Keratinocyte (primary cell): ENCODE data around the gene CDH6.

Experiments used
- EZH2 ChIP-seq: IDR thresholded peaks from one replicate; pipeline ENCODE4 v1.6.1; 2012; ENCODE audit warnings: inconsistent platforms, mild to moderate bottlenecking, low read length, moderate library complexity
- TF ChIP-seq, protein P1 (sequence below), 3 experiments: IDR thresholded peaks in 1 of 3; conservative IDR thresholded peaks in 1 of 3; optimal IDR thresholded peaks in 1 of 3; 2 replicates in 2 of 3; 3 replicates in 1 of 3; pipeline versions ENCODE3 to v1.5.1; 2011; ENCODE audit warnings: low read length in 3 of 3, mild to moderate bottlenecking in 3 of 3, moderate library complexity in 2 of 3, control low read depth in 1 of 3, inconsistent platforms in 1 of 3; ENCODE audit not compliant: insufficient read depth in 2 of 3; ENCODE audit errors: extremely low read depth in 1 of 3

- TF ChIP-seq, protein P1, sequence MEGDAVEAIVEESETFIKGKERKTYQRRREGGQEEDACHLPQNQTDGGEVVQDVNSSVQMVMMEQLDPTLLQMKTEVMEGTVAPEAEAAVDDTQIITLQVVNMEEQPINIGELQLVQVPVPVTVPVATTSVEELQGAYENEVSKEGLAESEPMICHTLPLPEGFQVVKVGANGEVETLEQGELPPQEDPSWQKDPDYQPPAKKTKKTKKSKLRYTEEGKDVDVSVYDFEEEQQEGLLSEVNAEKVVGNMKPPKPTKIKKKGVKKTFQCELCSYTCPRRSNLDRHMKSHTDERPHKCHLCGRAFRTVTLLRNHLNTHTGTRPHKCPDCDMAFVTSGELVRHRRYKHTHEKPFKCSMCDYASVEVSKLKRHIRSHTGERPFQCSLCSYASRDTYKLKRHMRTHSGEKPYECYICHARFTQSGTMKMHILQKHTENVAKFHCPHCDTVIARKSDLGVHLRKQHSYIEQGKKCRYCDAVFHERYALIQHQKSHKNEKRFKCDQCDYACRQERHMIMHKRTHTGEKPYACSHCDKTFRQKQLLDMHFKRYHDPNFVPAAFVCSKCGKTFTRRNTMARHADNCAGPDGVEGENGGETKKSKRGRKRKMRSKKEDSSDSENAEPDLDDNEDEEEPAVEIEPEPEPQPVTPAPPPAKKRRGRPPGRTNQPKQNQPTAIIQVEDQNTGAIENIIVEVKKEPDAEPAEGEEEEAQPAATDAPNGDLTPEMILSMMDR (optimal IDR thresholded peaks at IDR 0.05 in 1 of 3, IDR thresholded peaks at IDR 0.05 in 1 of 3, conservative IDR thresholded peaks at IDR 0.05 in 1 of 3; ENCODE audit: extremely low read depth in 1 of 3, insufficient read depth in 2 of 3, low read length in 3 of 3): no peak
- no peak for TF ChIP-seq EZH2
Measured at GRCh38 chr5:31328040-31328733, 134.7 kb downstream of the CDH6 start.
